Osteoblast (primary cell): ENCODE results near the gene VAV3. TPM values are rescaled to one million over a fixed set of nuclear protein-coding genes. Genes with fewer than 3 reads are reported as not detected.

Experiments
- DNase-seq: peaks from one replicate; pipeline ENCODE4 v3.0.0; 2011; ENCODE audit warnings: low spot score, mixed read lengths; ENCODE audit not compliant: insufficient read length; ENCODE audit errors: missing footprints
- H2AFZ ChIP-seq: 2 replicates; pipeline ENCODE4 v1.6.0; 2011; ENCODE audit warnings: mild to moderate bottlenecking, low read length
- H3K27ac ChIP-seq: 2 replicates; pipeline ENCODE4 v1.5.1; 2011; ENCODE audit warnings: mild to moderate bottlenecking, low read depth, low read length, moderate library complexity
- H3K27me3 ChIP-seq: 2 replicates; pipeline ENCODE4 v1.6.0; 2012; ENCODE audit warnings: mild to moderate bottlenecking, control low read depth, inconsistent platforms, low read length, moderate library complexity; ENCODE audit not compliant: insufficient read depth
- H3K36me3 ChIP-seq: 2 replicates; pipeline ENCODE4 v1.5.1; 2011; ENCODE audit warnings: mild to moderate bottlenecking, low read length, control low read depth, moderate library complexity; ENCODE audit not compliant: insufficient read depth
- H3K4me1 ChIP-seq: 2 replicates; pipeline ENCODE4 v1.5.1; 2011; ENCODE audit warnings: mild to moderate bottlenecking, low read length, control low read depth, moderate library complexity; ENCODE audit not compliant: insufficient read depth
- H3K4me2 ChIP-seq: 2 replicates; pipeline ENCODE4 v1.6.0; 2011; ENCODE audit warnings: mild to moderate bottlenecking, low read length; ENCODE audit not compliant: insufficient read depth
- H3K4me3 ChIP-seq: fragments of 200-600 bp; sonication (generic); 3 replicates; pipeline ENCODE4 v1.5.1; 2012; ENCODE audit warnings: mild to moderate bottlenecking, low read length, inconsistent platforms; ENCODE audit not compliant: insufficient read depth
- H3K79me2 ChIP-seq: 2 replicates; pipeline ENCODE4 v1.6.0; 2012; ENCODE audit warnings: mild to moderate bottlenecking, low read length, control low read depth, inconsistent platforms; ENCODE audit not compliant: insufficient read depth
- H3K9me3 ChIP-seq: 2 replicates; pipeline ENCODE4 v1.5.1; 2011; ENCODE audit warnings: low read depth, low read length, control low read depth
- H4K20me1 ChIP-seq: 2 replicates; pipeline ENCODE4 v1.6.0; 2012; ENCODE audit warnings: mild to moderate bottlenecking, low read length, control low read depth; ENCODE audit not compliant: insufficient read depth
- small RNA-seq: library from RNA; depleted of rRNA; stranded (forward); fragments of <200 nt; gene quantifications from one replicate; pipeline ENCODE3, GENCODE V24; 2012
- total RNA-seq: library from RNA; depleted of rRNA; stranded (reverse); fragments of >200 nt; gene quantifications from 2 replicates; pipeline ENCODE4 v1.2.3, GENCODE V29; 2012
- TF ChIP-seq, protein P1 (sequence below): IDR thresholded peaks from 2 replicates; pipeline ENCODE4 v1.5.1; 2011; ENCODE audit warnings: mild to moderate bottlenecking, low read depth, low read length, moderate library complexity; ENCODE audit errors: extremely low read depth

Gene VAV3
- total RNA-seq, 1 donor = 0.72 TPM

DNA sequence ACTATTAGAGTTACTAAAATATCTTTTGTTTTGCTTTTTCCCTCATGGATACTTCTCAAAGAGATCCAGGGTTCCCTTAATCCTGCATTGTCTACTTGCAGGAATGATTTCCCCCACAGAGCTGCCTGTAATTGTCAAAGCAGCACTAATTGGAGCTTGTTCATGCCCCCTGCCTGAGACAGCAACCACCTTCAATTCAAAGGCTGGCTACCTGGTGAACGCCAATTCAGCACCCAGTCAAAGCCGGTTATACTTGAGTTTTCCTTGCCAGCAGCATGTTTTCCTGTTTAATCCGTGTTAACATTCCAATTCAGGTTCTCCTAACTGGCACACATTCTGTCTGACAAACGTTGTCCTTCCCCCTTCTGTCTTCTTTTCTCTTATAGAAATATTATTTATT is 441.2 kb downstream of the VAV3 start:
- H3K4me2 ChIP-seq = no peak overlapping the region
- H3K9me3 ChIP-seq = no peaks in the 10 kb centered on the region
- no peak overlapping the region for H3K27ac ChIP-seq
- DNase-seq = no peak
- H3K4me1 ChIP-seq = no peaks in the 10 kb centered on the region
- no peaks in the 10 kb centered on the region for H3K79me2 ChIP-seq
- H4K20me1 ChIP-seq = no peaks in the 10 kb centered on the region
- H3K27me3 ChIP-seq = no peaks in the 10 kb centered on the region
- no peak overlapping the region for H3K4me3 ChIP-seq
- no peaks in the 10 kb centered on the region for H3K36me3 ChIP-seq
- no peak overlapping the region for H2AFZ ChIP-seq
- TF ChIP-seq, protein P1, sequence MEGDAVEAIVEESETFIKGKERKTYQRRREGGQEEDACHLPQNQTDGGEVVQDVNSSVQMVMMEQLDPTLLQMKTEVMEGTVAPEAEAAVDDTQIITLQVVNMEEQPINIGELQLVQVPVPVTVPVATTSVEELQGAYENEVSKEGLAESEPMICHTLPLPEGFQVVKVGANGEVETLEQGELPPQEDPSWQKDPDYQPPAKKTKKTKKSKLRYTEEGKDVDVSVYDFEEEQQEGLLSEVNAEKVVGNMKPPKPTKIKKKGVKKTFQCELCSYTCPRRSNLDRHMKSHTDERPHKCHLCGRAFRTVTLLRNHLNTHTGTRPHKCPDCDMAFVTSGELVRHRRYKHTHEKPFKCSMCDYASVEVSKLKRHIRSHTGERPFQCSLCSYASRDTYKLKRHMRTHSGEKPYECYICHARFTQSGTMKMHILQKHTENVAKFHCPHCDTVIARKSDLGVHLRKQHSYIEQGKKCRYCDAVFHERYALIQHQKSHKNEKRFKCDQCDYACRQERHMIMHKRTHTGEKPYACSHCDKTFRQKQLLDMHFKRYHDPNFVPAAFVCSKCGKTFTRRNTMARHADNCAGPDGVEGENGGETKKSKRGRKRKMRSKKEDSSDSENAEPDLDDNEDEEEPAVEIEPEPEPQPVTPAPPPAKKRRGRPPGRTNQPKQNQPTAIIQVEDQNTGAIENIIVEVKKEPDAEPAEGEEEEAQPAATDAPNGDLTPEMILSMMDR = no peak

DNA sequence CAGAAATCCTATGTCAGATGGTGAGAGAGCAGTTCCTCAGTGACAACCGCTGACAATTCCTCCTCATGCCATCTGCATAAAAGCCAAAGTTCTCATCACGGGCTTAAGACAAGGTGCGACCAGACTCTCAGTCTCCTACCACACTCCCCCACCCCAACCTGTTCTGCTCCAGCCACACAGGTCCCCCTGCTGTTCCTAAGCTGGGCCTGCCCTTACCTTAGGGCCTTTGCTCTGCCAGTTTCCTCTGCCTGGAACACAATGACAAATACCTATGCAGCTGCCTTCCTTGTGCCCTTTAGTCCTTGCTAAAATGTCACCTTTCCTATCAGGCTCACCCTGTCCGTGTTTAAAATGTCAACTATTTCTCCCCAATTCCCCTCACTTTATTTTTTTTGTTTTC is 441.9 kb downstream of the VAV3 start:
- no peak overlapping the region for H3K27ac ChIP-seq
- no peak overlapping the region for H2AFZ ChIP-seq
- no peaks in the 10 kb centered on the region for H3K79me2 ChIP-seq
- no peaks in the 10 kb centered on the region for H4K20me1 ChIP-seq
- H3K4me3 ChIP-seq = no peak overlapping the region
- no peaks in the 10 kb centered on the region for H3K9me3 ChIP-seq
- DNase-seq = no peak
- no peaks in the 10 kb centered on the region for H3K27me3 ChIP-seq
- H3K36me3 ChIP-seq = no peaks in the 10 kb centered on the region
- TF ChIP-seq, protein P1 = no peak
- no peak overlapping the region for H3K4me2 ChIP-seq
- H3K4me1 ChIP-seq = no peaks in the 10 kb centered on the region

Small RNA genes within 50 kb of the gene (small RNA-seq; reads per million reads assigned to genes)
- gene MIR7852 = not detected

Other genes starting within 250 kb of the VAV3 start
- 41.3 and 42.3 TPM in 2 replicates for gene SLC25A24, start 235.2 kb upstream of the VAV3 start, total RNA-seq